ENCODE results near the gene HOXC6.

HOXC6 gene

DNA sequence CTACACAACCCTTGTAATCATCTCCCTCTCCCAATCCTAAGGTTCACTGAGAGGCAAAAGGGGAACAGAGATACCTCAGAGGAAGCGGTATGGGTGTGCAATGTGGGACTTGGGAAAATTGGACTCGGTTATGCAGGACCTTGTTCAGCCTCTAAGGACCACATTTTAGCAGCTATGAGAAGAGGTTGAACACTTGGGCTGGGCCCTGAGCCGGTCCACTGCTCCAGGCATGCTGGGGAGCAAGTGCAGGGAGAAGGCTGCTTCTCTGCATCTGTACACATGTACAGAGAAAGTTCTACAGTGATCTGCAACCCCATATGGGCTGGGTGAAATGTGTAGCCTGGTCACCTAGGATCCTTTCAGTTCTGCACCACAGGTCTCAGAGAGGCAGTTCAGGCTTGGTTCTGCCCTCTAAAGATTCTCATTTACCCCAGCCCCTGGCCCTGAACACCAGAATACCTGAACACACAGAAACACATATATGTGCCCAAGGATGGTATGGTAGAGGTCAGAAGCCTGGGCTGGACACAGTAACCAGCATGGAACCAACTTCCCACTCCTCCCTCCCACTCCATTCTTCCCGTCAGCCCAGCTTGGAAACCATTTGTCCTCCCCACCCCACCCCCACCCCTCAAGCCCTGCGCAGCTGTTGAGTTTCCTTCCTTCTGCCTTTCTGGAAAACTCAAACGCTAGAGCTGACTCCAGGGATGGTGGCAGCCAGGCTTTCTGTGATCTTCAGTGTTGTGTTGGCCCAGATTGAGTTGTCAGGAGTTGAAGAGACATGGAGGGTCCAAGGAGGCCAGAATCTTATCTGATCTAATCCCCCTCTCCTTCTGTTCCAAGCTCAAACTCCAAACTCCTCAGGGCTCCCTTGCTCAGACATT is 15.0 kb downstream of the HOXC6 start:
- DNase-seq = no peak

DNA sequence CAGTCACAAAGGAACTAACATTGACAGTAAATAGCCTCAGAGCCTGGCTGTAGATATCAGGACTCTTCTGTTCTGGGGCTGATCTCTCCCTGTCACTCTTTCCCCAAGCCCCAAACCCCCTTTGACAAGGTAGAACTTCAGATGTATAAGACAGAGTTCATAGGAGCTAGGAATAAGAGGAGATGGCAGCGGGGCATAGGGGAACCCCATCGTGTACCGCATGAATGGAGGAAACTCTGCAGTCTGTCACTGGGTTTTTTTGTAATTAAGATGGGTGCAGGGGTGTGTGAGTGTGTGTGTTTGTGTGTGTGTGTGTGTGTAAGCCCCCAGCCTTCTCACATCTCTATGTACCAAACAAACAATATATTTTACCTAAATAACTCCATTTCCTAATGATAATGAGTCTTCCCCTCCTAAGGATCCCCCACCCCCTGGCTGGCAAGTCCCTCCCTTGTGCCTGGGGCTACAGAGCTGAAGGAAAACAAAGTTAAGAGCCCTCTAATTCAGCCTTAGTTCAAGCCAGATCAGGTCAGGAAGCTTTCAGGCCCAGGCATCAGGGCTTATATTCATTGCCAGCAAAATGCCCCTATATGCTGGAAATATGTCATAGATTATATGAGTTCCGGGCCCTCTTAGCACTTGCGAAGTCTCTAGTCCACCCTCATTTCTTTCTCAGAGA is 16.3 kb downstream of the HOXC6 start:
- no peak for DNase-seq

GRCh38 chr12:54045401-54045800 is 17.2 kb downstream of the HOXC6 start:
- DNase-seq = no peak

DNA sequence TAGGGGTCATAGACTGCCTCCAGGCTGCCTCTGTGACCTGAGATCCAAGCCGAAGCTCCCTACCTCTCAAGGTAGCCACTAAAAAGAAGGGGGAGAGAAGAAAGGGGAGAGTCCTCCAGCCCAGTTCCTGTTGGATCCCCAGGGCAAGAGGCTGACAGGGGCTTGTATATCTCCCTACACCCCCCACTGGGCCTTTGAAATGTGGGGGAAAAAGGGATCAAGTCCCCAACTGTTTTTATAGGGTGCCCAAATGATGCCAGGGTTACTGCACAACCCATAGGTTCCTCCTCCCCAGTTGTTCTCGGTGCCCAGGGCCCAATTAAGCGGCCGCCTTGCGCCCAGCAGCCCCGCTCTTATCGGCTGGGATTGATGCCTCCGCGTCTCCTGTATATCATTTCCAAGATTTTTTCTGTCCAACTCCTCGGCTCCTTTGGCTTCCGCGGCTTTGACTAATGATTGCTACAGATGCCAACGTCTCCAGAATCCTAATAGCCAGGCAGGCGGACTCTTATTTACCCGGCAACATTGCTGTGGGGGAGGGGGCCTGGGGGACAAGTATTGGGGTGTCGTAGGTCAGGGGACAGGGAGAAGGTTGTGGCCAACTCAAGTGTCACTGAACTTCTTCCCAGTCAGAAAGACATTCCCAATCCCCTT is 17.8 kb downstream of the HOXC6 start:
- peak; percentile 65 for DNase-seq

DNA sequence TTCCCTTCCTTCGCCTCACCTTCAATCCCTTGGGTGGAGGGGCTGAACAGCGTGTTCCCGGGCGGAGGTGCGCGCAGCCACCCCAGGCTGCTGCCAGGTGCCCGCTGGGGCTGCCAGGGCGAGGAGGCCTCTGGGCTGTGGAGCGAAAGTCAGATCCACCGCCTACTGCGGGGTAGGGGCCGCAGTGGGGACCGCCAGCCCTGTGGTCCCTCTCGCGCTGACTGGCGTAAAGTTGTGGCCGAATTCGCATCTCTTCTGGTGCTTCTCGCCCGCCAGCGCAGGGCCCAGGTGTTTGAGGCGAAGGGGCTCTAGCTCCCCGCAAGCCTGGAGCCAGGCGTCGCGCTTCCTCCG is 18.5 kb downstream of the HOXC6 start:
- DNase-seq = no peak

DNA sequence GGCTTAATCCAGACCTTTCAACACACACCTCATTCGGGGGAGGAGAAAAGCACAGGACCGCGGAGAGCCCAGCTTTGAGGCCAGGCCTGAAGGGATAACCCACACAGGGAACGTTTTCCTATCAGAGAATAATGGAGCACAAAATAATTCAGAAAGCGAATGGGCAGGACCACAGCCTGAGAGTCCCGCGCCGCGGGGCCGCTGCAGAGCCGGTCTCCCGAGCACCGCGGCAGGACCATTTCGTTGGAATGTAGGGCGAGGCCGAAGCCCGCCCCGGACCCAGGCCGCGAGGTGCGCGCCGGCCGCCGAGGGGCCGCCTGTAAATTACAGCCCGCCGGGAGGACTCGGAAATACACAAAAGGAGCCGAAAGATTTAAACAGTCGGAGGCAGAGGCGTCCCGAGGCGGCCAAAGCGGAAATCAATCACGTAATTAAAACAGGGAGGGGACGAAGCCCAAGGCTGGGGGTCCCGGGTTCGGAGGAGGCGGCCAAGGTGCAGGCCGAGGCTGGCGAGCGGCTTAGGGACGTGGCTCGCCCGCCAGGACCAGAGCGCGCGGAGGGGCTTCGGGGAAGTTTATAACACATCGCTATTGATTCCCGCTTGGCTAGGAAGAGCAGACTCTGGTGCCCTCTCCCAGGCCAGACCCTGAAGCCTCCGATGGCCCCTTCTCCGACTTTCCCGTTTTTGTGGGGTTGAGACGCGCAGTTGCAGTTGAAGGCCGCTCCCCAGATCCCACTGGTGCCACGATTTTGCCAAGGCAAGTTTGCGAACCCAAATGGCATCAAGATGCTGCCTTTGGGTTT is 19.1 kb downstream of the HOXC6 start:
- peak; percentile 49 for DNase-seq

DNA sequence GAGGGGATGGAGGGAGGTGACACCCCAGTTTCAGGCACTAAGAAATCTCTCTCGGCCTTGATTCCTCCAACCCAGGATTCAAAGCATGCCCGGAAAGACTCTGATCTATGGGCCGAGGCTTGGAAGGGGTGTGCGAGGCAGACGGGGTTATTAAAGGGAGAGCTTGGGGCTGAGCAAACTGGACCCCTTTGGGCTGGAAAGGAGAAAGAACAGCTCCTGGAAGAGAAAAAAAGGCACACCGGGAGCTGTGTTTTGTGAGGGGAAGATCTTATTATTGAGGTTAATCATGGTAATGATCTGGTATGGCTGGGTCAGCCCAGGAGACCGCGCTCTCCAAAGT is 19.7 kb downstream of the HOXC6 start:
- DNase-seq = no peak

GRCh38 chr12:54048406-54049093 is 20.3 kb downstream of the HOXC6 start:
- no peak for DNase-seq

DNA sequence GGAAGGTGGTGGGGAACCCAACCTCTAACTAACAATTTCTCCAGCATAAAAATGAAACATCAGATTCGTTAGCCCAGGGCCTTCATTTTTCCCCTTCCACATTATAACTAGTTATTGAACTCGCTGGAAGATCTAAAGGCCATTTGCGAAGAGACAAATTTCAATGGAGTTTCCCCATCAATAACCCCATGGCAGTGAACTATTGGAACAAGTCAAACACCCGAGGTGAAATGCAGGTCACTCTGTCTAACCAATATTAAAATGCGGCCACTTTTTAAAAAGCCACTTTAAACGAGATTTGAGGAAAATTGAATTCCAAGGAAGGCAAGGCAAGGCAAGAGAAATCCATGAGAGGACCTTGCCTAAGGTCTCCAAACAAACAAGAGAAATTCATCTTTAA is 20.9 kb downstream of the HOXC6 start:
- no peak for DNase-seq

GRCh38 chr12:54050482-54050810 is 22.2 kb downstream of the HOXC6 start:
- DNase-seq = no peak

DNA sequence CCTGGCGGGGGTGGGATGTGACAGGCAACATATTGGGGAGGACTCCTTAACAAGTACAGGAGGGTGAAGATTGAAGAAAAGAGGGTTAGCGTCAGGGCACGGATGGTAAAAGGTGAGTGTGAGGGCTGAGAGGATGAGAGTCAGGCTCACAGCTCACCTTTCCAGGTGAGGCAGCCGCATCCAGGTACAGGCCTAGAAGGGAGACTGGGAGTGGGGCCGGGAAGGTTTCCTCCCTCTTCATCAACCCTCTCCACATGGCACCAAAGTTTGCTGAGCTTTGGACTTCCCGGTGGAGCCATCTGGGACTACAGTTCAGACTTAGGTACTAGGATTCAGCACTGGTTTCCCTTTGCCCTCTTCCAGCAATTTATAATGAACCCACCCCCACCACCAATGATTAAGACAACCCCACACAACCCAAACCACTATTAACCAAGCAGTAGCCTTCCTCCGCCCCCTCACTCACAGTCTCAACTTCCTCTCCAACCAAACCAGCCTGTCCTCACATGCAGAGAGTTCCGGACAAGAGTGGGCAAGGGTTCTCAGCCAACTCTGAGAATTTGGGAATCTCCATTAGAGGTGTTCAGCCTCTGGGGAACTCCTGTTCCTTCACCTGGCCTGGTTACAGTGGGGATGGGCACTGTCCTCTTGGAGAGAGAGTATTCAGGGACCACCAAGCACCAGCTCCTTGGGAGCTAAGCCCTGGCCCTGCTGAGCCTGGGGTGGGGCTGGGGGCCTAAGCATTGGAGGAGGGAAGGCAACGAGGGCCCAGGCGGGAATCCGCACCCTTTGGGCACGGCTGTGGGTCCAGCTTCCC is 23.0 kb downstream of the HOXC6 start:
- DNase-seq = peak; percentile 77

GRCh38 chr12:54051874-54052437 is 23.7 kb downstream of the HOXC6 start:
- DNase-seq = peak; percentile 77

DNA sequence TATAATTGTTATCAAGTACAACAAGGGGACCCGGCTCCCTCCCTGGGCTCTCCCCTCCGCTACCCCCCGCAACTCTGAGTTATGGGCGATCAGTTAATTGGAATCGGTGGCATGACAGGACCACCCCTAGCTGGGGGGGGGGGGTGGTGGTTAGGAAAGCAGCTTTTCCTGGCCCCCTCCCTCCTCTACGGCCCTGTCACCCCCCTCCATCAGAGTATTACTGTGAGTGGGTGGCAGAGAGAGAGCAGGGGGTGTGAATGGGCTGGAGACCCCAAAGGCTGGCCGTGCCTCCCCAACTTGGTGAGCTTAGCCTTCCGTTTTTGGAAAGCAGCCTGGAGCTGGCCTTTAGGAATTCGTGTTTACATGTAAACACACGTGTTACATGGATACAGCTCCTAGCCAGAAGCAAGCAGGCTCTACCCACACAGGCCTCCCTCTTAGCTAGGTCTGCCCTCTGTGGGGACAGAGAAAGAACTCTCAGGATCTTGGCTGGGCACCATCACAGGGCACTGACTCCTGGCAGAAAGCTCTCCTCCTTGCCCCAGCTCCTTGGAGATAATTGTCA is 24.3 kb downstream of the HOXC6 start:
- DNase-seq = peak; percentile 76

DNA sequence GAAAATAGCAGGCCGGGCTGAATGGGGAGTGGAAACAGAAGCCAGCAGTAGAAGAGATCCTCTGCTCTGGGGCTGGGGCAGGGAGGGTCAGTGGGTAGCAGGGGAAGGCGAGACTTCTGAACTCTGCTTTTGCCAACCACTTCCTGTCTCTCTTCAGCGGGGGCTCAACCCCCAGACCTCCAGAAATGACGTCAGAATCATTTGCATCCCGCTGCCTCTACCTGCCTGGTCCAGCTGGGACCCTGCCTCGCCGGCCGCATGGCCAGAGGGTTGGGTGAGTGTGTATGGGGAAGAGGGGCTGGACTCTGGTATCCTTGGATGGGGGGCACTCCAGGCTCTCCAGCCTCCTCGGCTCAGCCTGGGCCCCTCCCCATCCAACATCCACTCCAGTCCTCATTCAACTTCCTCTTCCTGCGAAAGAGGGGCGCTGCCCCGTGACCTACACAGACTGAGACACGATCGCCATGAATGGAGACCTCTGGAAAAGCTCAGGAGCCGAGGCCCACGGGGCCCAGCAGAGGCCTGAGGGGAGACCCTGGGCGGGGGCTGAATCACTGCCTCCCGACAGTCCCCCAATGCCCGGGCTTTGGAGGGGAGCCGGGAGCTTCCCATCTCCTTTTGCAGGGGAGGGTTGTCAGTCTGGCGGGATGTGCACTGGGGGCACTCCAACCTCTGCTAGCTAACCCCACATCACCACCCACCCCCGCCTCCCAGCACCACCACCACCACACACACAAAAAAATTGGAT is 24.9 kb downstream of the HOXC6 start:
- DNase-seq = peak; percentile 56

- peak; percentile 87 for DNase-seq
Observed at GRCh38 chr12:54053751-54054741, 25.8 kb downstream of the HOXC6 start, which contains the start of gene HOXC4. TSS of gene HOXC4 (plus strand) at chr12:54053835. CDS start at chr12:54053923, 88 bp downstream.

GRCh38 chr12:54054742-54055194 is 26.5 kb downstream of the HOXC6 start:
- DNase-seq = no peak

DNA sequence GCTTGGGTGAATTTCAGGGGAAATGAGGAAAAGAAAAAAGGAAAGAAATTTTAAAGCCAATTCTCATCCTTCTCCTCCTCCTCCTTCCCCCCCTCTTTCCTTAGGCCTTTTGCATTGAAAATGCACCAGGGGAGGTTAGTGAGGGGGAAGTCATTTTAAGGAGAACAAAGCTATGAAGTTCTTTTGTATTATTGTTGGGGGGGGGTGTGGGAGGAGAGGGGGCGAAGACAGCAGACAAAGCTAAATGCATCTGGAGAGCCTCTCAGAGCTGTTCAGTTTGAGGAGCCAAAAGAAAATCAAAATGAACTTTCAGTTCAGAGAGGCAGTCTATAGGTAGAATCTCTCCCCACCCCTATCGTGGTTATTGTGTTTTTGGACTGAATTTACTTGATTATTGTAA is 27.3 kb downstream of the HOXC6 start:
- no peak for DNase-seq

DNA sequence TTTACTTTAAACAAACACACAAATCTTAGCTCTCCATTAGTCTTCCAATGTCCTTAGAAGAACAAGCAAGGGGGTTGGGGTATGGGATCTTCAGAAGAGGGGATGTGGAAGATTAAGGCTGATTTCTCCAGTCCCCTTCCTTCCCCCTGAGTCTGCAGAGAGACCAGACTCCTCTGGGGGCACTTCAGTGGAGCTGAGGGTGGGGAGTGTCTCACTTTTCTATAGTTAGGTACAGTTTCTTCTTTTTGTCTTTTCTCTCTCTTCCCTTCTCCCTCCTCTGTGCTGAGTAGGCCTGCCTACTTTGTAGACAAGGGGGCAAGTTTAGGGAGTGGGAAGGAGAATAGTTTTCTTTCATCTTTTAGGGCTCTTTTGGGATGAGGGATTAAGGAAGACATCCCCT is 27.9 kb downstream of the HOXC6 start:
- no peak for DNase-seq

All from fibroblast of skin of right biceps (primary cell).